Uterus (tissue), 4 donors: Measurements from ENCODE around the gene DHRS7B. TPM values are rescaled to one million over a fixed set of nuclear protein-coding genes. Genes with fewer than 3 reads are reported as not detected.
"Not testable (repeated sequence)": the region's sequence is repeated elsewhere in the genome, so short reads cannot be mapped to it uniquely, and the experiment has no call there.

Source experiments
- DNase-seq, 2 donors: peaks; one replicate each; pipeline ENCODE4 v3.0.0-alpha.2; 2019 to 2020
- H3K27ac ChIP-seq, 2 donors: fragments of 200-600 bp; sonication (generic); 1 replicate in 1 of 2; 2 replicates in 1 of 2; pipeline ENCODE4 v1.5.1; 2016 to 2018
- H3K27me3 ChIP-seq, 2 donors: fragments of 200-600 bp; sonication (generic); one replicate each; pipeline ENCODE4 v1.5.1; 2018 to 2019; ENCODE audit warnings: control low read depth in 1 of 2
- H3K36me3 ChIP-seq, 2 donors: fragments of 200-600 bp; sonication (generic); one replicate each; pipeline ENCODE4 v1.5.1; 2019; ENCODE audit warnings: control low read depth in 1 of 2
- H3K4me1 ChIP-seq, 2 donors: fragments of 200-600 bp; sonication (generic); one replicate each; pipeline ENCODE4 v1.5.1; 2018 to 2019; ENCODE audit warnings: control low read depth in 1 of 2
- H3K4me3 ChIP-seq, 2 donors: fragments of 200-600 bp; sonication (generic); 1 replicate in 1 of 2; 2 replicates in 1 of 2; pipeline ENCODE4 v1.5.1; 2018 to 2019; ENCODE audit warnings: mild to moderate bottlenecking in 1 of 2
- H3K9me3 ChIP-seq, 2 donors: fragments of 200-600 bp; sonication (generic); one replicate each; pipeline ENCODE4 v1.5.1; 2019; ENCODE audit warnings: control low read depth in 1 of 2
- POLR2A ChIP-seq, 2 donors: fragments of 450-650 bp; IDR thresholded peaks; one replicate each; pipeline ENCODE4 v1.6.1; 2016; ENCODE audit warnings: antibody characterized with exemption in 2 of 2, mild to moderate bottlenecking in 1 of 2, moderate library complexity in 1 of 2
- intact Hi-C: fragments of 100-400 bp; cut with DNase I; formaldehyde crosslinking; loops from one replicate; pipeline ENCODE4 v1.15.1; 2023; ENCODE audit warnings: low total_unique reads
- total RNA-seq, 4 donors: library from RNA; depleted of rRNA in 3 of 4; stranded (reverse); fragments of >200 nt in 3 of 4; gene quantifications; one replicate each; pipeline versions ENCODE4 v1.1.0 to v1.2.4, GENCODE V29; 2014 to 2023
- TF ChIP-seq, protein P1 (sequence below), 4 experiments: fragments of 200-600 bp in 2 of 4; fragments of 450-650 bp in 2 of 4; sonication (generic) in 2 of 4; IDR thresholded peaks; one replicate each; pipeline ENCODE4 v1.5.1; 2016 to 2019; ENCODE audit warnings: antibody characterized with exemption in 4 of 4, mild to moderate bottlenecking in 2 of 4, moderate library complexity in 1 of 4
- donor health status: DM: yes; HTN: yes; CAD: no.

Gene DHRS7B
- total RNA-seq, 4 donors from 2014 or later, result 21.5 to 42.6 (median 30.0) TPM

DNA sequence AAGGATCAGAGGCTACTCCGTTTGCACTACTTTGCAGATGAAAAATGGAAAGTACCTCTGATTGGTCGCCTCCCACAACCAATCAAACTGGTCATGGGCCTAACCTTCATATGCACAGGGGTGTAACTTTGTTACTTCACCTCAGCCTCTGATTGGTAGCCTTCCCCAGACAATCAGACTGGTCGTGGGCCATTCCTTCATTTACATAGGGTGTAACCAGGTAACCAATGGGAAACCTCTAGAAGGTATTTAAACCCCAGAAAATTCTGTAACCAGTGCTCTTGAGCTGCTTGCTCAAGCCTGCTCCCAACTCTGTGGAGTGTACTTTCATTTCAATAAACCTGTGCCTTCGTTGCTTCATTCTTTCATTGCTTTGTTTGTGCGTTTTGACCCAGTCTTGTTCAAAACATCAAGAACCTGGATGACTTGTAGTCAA, 44.7 kb upstream of the DHRS7B start:
- Histone ChIP-seq H3K36me3 (no peaks in the 10 kb centered on the region), H3K9me3 (no peaks in the 10 kb centered on the region), H3K27ac (no peak overlapping the region), H3K27me3 (no peaks in the 10 kb centered on the region), H3K4me3 (no peak overlapping the region), H3K4me1 (no peaks in the 10 kb centered on the region)
- no peak for DNase-seq
- intact Hi-C loops, result no loop called here
- no peak for TF ChIP-seq POLR2A (IDR thresholded peaks at IDR 0.05)
- TF ChIP-seq, protein P1, sequence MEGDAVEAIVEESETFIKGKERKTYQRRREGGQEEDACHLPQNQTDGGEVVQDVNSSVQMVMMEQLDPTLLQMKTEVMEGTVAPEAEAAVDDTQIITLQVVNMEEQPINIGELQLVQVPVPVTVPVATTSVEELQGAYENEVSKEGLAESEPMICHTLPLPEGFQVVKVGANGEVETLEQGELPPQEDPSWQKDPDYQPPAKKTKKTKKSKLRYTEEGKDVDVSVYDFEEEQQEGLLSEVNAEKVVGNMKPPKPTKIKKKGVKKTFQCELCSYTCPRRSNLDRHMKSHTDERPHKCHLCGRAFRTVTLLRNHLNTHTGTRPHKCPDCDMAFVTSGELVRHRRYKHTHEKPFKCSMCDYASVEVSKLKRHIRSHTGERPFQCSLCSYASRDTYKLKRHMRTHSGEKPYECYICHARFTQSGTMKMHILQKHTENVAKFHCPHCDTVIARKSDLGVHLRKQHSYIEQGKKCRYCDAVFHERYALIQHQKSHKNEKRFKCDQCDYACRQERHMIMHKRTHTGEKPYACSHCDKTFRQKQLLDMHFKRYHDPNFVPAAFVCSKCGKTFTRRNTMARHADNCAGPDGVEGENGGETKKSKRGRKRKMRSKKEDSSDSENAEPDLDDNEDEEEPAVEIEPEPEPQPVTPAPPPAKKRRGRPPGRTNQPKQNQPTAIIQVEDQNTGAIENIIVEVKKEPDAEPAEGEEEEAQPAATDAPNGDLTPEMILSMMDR (IDR thresholded peaks at IDR 0.05), result no peak

DNA sequence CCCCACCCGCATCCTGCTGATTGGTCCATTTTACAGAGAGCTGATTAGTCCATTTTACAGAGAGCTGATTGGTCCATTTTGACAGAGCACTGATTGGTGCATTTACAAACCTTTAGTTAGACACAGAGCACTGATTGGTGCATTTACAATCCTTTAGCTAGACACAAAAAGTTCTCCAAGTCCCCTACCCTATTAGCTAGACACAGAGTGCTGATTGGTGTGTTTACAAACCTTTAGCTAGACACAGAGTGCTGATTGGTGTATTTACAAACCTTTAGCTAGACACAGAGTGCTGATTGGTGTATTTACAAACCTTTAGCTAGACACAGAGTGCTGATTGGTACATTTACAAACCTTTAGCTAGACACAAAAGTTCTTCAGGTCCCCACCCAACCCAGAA, 41.5 kb upstream of the DHRS7B start:
- H3K4me3 ChIP-seq, H3K27me3 ChIP-seq, DNase-seq, H3K27ac ChIP-seq, intact Hi-C loops, H3K9me3 ChIP-seq, H3K36me3 ChIP-seq, H3K4me1 ChIP-seq: not testable (repeated sequence)

DNA sequence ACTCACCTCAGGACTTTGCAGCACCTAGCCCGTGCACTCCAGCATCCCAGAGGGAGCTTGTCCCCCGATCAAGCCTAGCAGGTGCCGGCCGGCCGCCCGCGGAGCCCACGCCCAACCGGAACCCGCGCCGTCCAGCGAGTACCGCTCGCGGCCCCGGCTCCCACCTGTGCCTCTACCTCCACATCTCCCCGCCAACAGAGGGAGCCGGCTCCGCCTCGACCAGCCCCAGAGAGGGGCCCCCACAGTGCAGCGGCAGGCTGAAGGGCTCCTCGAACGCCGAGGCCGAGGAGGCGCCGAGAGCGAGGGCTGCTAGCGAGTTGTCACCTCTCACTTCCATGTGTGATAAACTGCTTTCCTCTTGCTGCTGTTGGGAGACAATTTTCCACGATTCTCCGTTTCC, 41.1 kb upstream of the DHRS7B start:
- no peaks in the 10 kb centered on the region for H3K4me1 ChIP-seq
- no peak overlapping the region for H3K27ac ChIP-seq
- intact Hi-C loops, result no loop called here
- H3K9me3 ChIP-seq, result no peaks in the 10 kb centered on the region
- no peak for DNase-seq
- TF ChIP-seq, protein P1 (IDR thresholded peaks at IDR 0.05), result no peak
- TF ChIP-seq POLR2A (IDR thresholded peaks at IDR 0.05), result no peak
- no peak overlapping the region for H3K4me3 ChIP-seq
- no peaks in the 10 kb centered on the region for H3K27me3 ChIP-seq
- no peaks in the 10 kb centered on the region for H3K36me3 ChIP-seq

DNA sequence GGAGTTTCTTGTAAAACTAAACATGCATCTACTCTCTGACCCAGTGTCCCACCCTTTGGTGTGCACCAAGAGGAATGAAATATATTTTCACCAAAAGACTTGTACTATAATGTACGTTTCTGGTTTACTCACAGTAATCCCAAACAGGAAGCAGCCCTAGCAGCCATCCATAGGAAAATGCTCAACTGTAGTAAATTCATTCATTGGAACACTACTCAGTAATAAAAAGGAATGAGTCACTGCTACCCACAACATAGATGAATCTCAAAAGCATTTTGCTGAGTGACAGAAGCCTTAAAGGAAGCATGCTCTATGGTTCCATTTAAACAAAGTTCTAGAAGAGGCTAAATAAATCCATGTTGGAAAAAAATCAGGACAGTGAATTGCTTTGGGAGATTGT, 37.6 kb upstream of the DHRS7B start:
- Histone ChIP-seq H3K4me1 (no peaks in the 10 kb centered on the region), H3K4me3 (no peak overlapping the region), H3K36me3 (no peaks in the 10 kb centered on the region), H3K9me3 (no peaks in the 10 kb centered on the region), H3K27me3 (no peaks in the 10 kb centered on the region), H3K27ac (no peak overlapping the region)
- DNase-seq, result no peak
- TF ChIP-seq, protein P1 (IDR thresholded peaks at IDR 0.05), result no peak
- no peak for TF ChIP-seq POLR2A (IDR thresholded peaks at IDR 0.05)
- intact Hi-C loops, result no loop called here

DNA sequence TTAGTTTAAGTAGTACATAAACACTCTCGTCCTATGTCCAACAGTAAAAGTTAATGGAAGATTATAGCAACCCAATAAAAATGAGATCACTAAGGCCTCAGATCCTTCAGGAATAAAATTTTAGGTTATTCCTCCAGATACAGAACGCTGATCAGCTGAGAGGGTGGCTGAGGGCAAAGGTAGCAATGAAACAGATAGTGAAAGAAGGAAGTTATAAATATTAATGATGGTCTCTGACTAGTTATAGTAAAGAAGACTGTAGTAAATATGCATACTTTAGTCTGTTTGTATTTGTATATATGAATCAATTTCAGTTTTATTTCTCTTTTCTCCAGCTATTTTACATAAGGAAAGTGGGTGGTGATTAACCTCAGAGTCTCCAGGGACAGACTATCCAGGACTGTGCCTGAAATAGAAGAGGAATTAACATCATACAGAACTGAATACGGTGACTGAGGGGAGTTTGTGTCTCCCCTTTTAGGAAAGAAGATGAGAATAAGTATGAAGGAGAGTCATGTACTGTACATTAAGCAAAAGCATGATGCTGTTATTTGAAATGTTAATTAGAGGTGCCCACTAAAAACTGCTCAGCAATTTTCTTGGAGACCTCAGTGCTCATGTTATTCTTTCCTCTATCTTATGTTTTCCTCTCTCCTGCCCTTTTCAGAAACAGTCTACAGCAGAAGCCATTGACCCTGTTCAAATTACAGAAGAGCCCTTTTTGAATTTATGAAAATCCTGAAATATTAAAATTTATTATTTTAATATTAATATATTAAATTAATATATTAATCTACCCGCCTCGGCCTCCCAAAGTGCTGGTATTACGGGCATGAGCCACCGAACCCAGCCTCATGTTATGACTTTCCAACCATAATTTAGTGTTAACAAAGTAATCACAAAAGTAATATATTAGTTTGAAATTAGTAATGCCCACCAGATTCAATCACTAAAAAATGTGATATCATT, 36.5 kb upstream of the DHRS7B start:
- Histone ChIP-seq H3K36me3 (no peaks in the 10 kb centered on the region), H3K4me1 (no peaks in the 10 kb centered on the region), H3K27ac (no peak overlapping the region), H3K9me3 (no peaks in the 10 kb centered on the region), H3K27me3 (no peaks in the 10 kb centered on the region), H3K4me3 (no peak overlapping the region)
- intact Hi-C loops, result no loop called here
- no peak for TF ChIP-seq POLR2A (IDR thresholded peaks at IDR 0.05)
- TF ChIP-seq, protein P1 (IDR thresholded peaks at IDR 0.05), result no peak
- DNase-seq, result no peak
